Measurements from ENCODE around the gene HUWE1. TPM values are rescaled to one million over a fixed set of nuclear protein-coding genes. Genes with fewer than 3 reads are reported as not detected.
A peak's percentile ranks its signal among the peaks of the same experiment; 100 is the strongest.

Gene HUWE1
- total and polyA plus RNA-seq, 9 of the 15 experiments (the other 6 are each of a cell fraction or from before 2014, with no cell fraction given), result 23.9 to 204 (median 65.1) TPM

GRCh38 chrX:53713987-53714579, 27.6 kb upstream of the HUWE1 start (continued):
- TF ChIP-seq RREB1 (CRISPR knock-in tag; IDR thresholded peaks at IDR 0.05) (no peak), PCBP2 (IDR thresholded peaks at IDR 0.05; ENCODE audit: low read depth, low read length, poor library complexity, severe bottlenecking) (no peak), RAD51 (IDR thresholded peaks at IDR 0.05; ENCODE audit: borderline replicate concordance, low read depth) (no peak), ZSCAN32 (CRISPR knock-in tag; IDR thresholded peaks at IDR 0.05) (peak; percentile 63), MLX (CRISPR knock-in tag; conservative IDR thresholded peaks at IDR 0.05) (no peak), ZNF449 (CRISPR knock-in tag; IDR thresholded peaks at IDR 0.05) (no peak), BMI1 (IDR thresholded peaks at IDR 0.05; ENCODE audit: low read length) (no peak), SIX5 (IDR thresholded peaks at IDR 0.05; ENCODE audit: borderline replicate concordance in 1 of 2, insufficient read depth in 1 of 2, low read depth in 1 of 2, low read length in 2 of 2) (no peak)

All from K562 (cell line).